ENCODE measurements around the gene KLHL10. TPM values are rescaled to one million over a fixed set of nuclear protein-coding genes. Genes with fewer than 3 reads are reported as not detected.

The KLHL10 gene
- polyA plus RNA-seq, 1 of the 3 experiments (the other 2 are of a cell fraction): 0.02 TPM

- Histone ChIP-seq H3K27me3 (ENCODE audit: insufficient read depth) (no peaks in the 10 kb centered on the region), H3F3A (replicated peaks; ENCODE audit: insufficient read depth) (no peaks in the 10 kb centered on the region), H3K9me2 (no peaks in the 10 kb centered on the region), H3K9ac (no peak overlapping the region), H4K20me1 (ENCODE audit: insufficient read depth) (no peaks in the 10 kb centered on the region), H3K4me3 (ENCODE audit: low read depth in 2 of 2, low read length in 1 of 2) (no peak overlapping the region), H3K4me1 (ENCODE audit: control insufficient read depth in 1 of 2, insufficient read depth in 2 of 2, low read depth in 1 of 2, low read length in 1 of 2) (peaks cover 11 to 12% of the 10 kb centered on the region in 2 experiments; a peak in 3 of 4 replicates), H3K4me2 (peak overlapping the region; percentile 37), H3K36me3 (replicated peaks in 1 of 2; ENCODE audit: control insufficient read depth in 1 of 2, insufficient read depth in 2 of 2, low read length in 1 of 2) (no peaks in the 10 kb centered on the region), H2AFZ (ENCODE audit: low read depth) (peak overlapping the region; percentile 85), H3K79me2 (ENCODE audit: insufficient read depth) (no peaks in the 10 kb centered on the region), H3K27ac (ENCODE audit: low read depth in 2 of 2, low read length in 1 of 2) (no peak overlapping the region), H3K9me3 (no peaks in the 10 kb centered on the region)
- CTCF ChIA-PET: interaction anchor here (1.0 to 20.2 kb wide), 4 partner anchors 9 to 56 kb away, joined by 3 to 405 read pairs (median 10); partner anchors contain the start of genes HAP1 and P3H4
- WGBS (ENCODE audit: low lambda C conversion rate): 48% methylated on average over 20 of the region's 22 CpGs
- no peak for TF ChIP-seq JUND (IDR thresholded peaks at IDR 0.05)
- no peak for TF ChIP-seq RFX5 (IDR thresholded peaks at IDR 0.05; ENCODE audit: low read length)
- no peak for TF ChIP-seq RXRA (IDR thresholded peaks at IDR 0.05; ENCODE audit: borderline replicate concordance, low read depth)
- TF ChIP-seq POLR2AphosphoS5 (IDR thresholded peaks at IDR 0.05; ENCODE audit: low read depth, low read length): no peak
- no peak for TF ChIP-seq EZH2phosphoT487 (IDR thresholded peaks at IDR 0.05; ENCODE audit: borderline replicate concordance, low read depth)
- TF ChIP-seq SIN3A (IDR thresholded peaks at IDR 0.05; ENCODE audit: borderline replicate concordance, low read depth, low read length): no peak
- TF ChIP-seq ELF1 (IDR thresholded peaks at IDR 0.05): no peak
- DNase-seq: peak; percentile 19
- POLR2A ChIA-PET: no interaction called here
These were observed 44.5 kb upstream of the KLHL10 start for GRCh38 chr17:41792845-41793783.

- Histone ChIP-seq H3F3A (replicated peaks; ENCODE audit: insufficient read depth) (no peaks in the 10 kb centered on the region), H3K79me2 (ENCODE audit: insufficient read depth) (no peaks in the 10 kb centered on the region), H3K9me2 (no peaks in the 10 kb centered on the region), H4K20me1 (ENCODE audit: insufficient read depth) (no peaks in the 10 kb centered on the region), H3K9ac (no peak overlapping the region), H2AFZ (ENCODE audit: low read depth) (no peak overlapping the region), H3K27ac (ENCODE audit: low read depth in 2 of 2, low read length in 1 of 2) (no peak overlapping the region), H3K4me1 (ENCODE audit: control insufficient read depth in 1 of 2, insufficient read depth in 2 of 2, low read depth in 1 of 2, low read length in 1 of 2) (peaks cover 11 to 12% of the 10 kb centered on the region in 2 experiments; a peak in 3 of 4 replicates), H3K36me3 (replicated peaks in 1 of 2; ENCODE audit: control insufficient read depth in 1 of 2, insufficient read depth in 2 of 2, low read length in 1 of 2) (no peaks in the 10 kb centered on the region), H3K27me3 (ENCODE audit: insufficient read depth) (no peaks in the 10 kb centered on the region), H3K4me2 (no peak overlapping the region), H3K4me3 (ENCODE audit: low read depth in 2 of 2, low read length in 1 of 2) (no peak overlapping the region), H3K9me3 (no peaks in the 10 kb centered on the region)
- 85% methylated on average over 12 of the region's 14 CpGs for WGBS (ENCODE audit: low lambda C conversion rate)
- CTCF ChIA-PET: interaction anchor here (1.3 to 20.2 kb wide), 5 partner anchors 8 to 195 kb away, joined by 3 to 405 read pairs (median 14); partner anchors contain the start of genes HAP1, JUP and P3H4
- DNase-seq: no peak
- POLR2A ChIA-PET: no interaction called here
- TF ChIP-seq REST (IDR thresholded peaks at IDR 0.05; ENCODE audit: low read depth, low read length): no peak
- TF ChIP-seq MAX (IDR thresholded peaks at IDR 0.05; ENCODE audit: low read depth): no peak
- no peak for TF ChIP-seq GABPA (IDR thresholded peaks at IDR 0.05; ENCODE audit: low read depth)
- TF ChIP-seq ZBTB33 (IDR thresholded peaks at IDR 0.05; ENCODE audit: borderline replicate concordance, low read depth): no peak
- TF ChIP-seq MEF2A (IDR thresholded peaks at IDR 0.05; ENCODE audit: borderline replicate concordance, low read depth): no peak
- TF ChIP-seq USF1 (IDR thresholded peaks at IDR 0.05; ENCODE audit: borderline replicate concordance, low read depth): no peak
- TF ChIP-seq IRF3 (IDR thresholded peaks at IDR 0.05; ENCODE audit: low read depth, low read length): no peak
- no peak for TF ChIP-seq USF2 (IDR thresholded peaks at IDR 0.05; ENCODE audit: borderline replicate concordance, low read depth, low read length)
- TF ChIP-seq RFX5 (IDR thresholded peaks at IDR 0.05; ENCODE audit: low read length): no peak
These were observed 43.7 kb upstream of the KLHL10 start for GRCh38 chr17:41793784-41794539.

All from SK-N-SH (cell line).